GM18507 (cell line): ENCODE data around the gene TMEM107.
A peak's percentile ranks its signal among the peaks of the same experiment; 100 is the strongest.

ENCODE experiments used
- DNase-seq: peaks from one replicate; pipeline ENCODE4 v3.0.0; 2011; ENCODE audit warnings: low read depth; ENCODE audit not compliant: insufficient read length; ENCODE audit errors: extremely low spot score
- FAIRE-seq: peaks from 2 replicates; lab custom pipeline; 2011; peaks lifted over from hg19 to GRCh38; lab: Jason Lieb, UNC

TMEM107 gene

GRCh38 chr17:8141741-8142140, 34.4 kb downstream of the TMEM107 start:
- FAIRE-seq = no peak
- DNase-seq = no peak

GRCh38 chr17:8141045-8141444, 35.1 kb downstream of the TMEM107 start:
- FAIRE-seq = no peak
- DNase-seq = no peak

DNA sequence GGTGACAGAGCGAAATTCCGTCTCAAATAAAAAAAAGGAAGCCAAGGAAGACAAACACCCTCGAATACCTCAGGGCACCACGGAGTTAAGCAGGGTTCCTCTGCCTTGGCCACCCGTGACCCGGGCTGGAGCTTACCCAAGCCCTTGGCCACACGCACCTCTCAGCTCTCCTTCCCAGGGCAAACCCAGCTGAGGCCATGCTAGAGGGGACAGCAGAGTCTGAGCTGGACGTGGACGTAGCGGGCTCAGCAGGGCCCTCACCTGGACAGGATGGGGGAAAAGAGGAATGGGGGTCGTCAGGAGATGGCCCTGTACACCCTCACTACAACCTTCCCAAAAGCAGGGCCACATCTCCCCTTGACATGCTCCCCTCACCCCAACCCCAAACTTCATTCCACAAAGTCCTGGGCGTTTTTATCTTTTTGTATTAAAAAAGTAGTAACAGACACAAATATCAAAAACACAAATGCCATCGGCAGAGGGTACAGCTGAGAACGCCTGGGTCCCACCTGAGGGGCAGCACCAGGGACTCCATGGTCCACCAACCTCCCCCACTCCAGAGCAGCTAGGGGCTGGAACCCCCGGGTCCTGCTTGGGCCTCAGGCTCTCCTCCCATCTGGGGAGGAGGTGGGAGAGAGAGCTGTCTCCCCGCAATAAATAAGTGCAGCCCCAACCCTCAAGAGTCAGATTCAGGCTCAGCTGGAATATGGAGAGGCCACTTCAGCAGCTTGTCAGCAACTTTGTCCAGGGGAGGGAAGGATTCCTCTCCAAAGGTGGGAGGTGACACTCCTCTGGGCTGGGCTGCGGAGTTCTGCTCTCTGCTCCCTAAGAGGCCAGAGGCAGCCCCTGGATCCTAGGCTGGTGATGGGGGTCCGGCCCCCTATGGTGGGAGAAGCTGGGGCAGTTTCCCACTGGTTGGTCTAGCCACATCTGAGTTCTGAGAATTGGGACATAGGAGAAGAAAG, 35.8 kb downstream of the TMEM107 start:
- DNase-seq (no peak), FAIRE-seq (no peak)

DNA sequence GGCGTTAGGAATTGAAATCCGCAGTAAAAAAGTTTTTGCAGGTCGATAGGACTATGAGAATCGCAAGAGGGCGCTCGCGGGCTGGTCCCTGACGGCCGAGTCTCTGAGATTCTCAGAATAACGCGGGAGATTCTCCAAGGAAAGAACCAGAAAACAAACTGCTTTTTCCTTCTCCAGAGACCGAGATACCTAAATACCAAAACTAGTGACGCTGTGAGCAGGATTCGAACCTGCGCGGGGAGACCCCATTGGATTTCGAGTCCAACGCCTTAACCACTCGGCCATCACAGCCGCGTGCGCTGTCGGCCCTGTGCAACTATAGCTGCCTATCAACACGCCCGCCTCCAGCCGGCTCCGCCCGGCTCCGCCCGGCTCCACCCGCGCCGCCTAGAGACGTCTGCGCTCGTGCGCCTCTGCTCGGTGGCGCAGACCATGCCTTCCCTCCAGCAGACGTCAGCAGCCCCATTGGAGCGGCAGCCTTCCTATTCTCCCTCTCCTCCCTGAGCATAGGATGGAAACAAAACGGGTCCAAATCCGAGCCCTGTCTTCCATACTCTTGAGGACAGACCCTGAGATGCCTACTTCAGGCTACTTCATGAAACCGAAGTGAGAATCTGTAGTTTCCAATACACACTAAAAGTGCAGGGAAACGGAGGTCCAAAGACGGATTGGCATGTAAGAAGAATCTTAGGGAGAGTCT, 37.4 kb downstream of the TMEM107 start:
- DNase-seq (peak; percentile 81), FAIRE-seq (peak; percentile 94)

DNA sequence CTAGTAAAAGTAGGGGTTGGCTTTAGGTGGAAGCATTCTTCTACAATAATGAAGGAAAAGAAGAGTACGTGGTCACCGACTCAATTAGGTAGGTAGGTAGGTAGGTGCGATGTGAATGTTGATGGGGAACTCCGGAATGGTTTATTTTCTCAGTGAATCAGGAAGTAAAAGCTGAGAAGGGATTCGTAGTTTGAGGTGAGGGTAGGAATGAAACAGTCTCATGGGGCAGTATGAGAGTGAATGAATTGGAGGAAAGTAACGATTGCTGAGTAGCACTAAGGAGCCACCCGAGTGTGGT, 37.9 kb downstream of the TMEM107 start:
- no peak for FAIRE-seq

GRCh38 chr17:8137645-8138373, 38.4 kb downstream of the TMEM107 start:
- DNase-seq (no peak), FAIRE-seq (no peak)

More for the DNA sequence above, 37.9 kb downstream of the TMEM107 start:
- no peak for DNase-seq

- FAIRE-seq = no peak
- DNase-seq = no peak
These were observed 42.2 kb downstream of the TMEM107 start for GRCh38 chr17:8133941-8134340.

- FAIRE-seq (no peak), DNase-seq (no peak)
These were observed 42.8 kb downstream of the TMEM107 start for GRCh38 chr17:8133399-8133798.

- DNase-seq (no peak), FAIRE-seq (no peak)
These were observed 44.2 kb downstream of the TMEM107 start for GRCh38 chr17:8131844-8132441.

GRCh38 chr17:8128125-8128784, 47.9 kb downstream of the TMEM107 start:
- FAIRE-seq = no peak
- DNase-seq = no peak

GRCh38 chr17:8126491-8127066, 49.6 kb downstream of the TMEM107 start:
- DNase-seq (no peak), FAIRE-seq (peak; percentile 39)

DNA sequence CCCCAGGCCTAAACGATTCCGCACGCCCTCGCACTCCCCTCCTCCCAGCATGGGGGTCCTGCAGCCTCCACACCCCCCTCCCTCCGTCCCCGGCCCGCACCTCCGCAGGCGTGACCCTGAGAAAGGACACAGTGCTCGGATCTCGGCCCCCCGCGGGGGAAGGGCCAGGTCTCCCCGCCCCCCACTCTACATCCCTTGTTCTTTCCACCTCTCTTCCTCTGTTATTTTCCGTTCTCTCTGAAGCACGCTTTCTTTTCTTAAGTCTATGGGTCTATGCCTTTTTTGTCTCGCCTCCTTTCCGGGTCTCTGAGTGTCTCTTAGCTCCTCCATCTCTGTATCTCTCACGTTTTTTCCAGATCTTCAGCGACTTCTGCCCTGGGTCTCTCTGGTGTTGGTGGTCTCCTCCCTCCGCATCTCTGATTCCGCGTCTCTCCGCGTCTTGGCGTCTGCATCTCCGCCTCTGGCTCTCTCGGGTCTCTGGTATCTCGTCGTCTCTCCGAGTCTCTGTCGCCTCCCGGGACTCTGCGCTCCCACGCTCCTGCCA, 50.2 kb downstream of the TMEM107 start:
- no peak for DNase-seq

DNA sequence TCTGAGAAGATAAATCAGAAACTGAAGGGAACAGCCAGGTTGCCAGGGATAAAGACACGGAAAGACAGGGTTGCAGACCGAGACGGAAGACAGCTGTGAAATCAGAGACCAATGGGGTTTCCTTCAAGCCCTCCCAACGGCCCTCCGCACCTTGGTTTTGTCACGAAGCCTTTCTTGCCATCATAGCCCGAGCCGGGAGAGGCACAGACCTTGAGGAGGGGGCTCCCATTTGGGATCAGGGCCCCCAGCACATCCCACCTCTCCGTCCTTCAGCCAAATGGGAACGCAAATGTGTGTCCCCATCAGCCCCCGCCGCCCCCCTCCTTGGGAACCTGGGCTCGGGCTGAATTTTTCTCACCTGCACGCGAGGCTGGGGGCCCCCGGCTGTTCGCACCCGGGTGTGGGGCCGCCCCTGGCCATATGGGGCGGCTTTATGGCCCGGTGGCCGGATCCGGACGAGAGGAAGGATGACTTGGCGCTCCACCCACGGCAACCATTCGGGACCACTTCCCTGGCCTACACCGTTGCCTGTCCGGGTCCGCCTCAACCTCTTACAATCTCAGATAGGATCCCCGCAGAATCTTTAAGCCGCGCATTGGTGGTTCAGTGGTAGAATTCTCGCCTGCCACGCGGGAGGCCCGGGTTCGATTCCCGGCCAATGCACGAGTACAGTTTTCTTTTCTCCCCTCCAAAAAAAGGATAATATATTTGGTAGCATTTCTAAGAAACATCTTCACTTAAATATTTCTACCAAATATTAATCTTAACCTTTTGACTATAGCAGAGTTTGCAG, 50.8 kb downstream of the TMEM107 start:
- FAIRE-seq = peak; percentile 47
- no peak for DNase-seq

More for the DNA sequence above, 50.2 kb downstream of the TMEM107 start:
- FAIRE-seq = no peak

GRCh38 chr17:8124350-8125153, 51.6 kb downstream of the TMEM107 start:
- no peak for DNase-seq
- FAIRE-seq = no peak

GRCh38 chr17:8123695-8124349, 52.4 kb downstream of the TMEM107 start, which contains the start of gene HES7:
Gene HES7 (minus strand): TSS chr17:8124106. CDS start chr17:8124084, 22 bp downstream.
- FAIRE-seq = no peak
- DNase-seq = no peak

DNA sequence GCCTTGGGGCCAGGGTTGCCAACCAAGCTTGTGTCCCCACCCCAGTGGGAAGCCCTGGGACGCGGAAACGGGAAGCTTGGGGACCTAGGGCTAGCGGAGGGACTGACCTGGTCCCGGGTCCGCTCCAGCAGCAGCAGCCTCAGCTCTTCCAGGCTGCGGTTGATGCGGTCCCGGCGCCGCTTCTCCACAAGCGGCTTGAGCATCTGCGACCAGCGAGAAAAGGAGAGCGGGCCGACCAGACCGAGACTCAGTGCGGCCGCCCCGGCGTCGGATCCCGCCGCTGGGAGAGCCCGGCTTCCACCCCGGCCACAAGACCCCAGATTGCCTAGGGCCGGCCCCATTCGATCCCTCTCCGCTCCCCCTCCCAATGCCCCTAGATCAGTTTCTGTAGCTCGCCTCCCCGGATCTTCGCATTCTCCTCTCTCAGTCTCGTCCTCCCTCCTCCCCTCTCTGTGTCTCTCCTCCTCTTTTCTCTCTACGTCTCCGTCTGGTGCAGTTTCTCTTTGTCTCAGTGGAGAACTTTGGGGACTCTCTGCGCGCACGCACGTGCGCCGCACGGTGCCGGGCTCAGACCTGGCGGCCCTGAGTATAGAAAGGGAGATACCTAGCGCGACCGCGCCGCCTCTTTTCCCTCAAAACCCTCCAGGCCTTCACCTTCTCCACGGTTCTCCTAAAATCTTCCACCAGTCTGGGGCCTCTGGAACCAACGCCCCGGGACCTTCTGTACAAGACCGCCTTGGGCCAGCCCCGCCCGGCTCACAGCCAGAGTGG, 53.1 kb downstream of the TMEM107 start:
- FAIRE-seq (peak; percentile 52), DNase-seq (no peak)
